GM23338 (cell line): ENCODE results near the gene GALNT15.

Experiments
- CREB1 ChIP-seq: fragments of 250-450 bp; sonication (Bioruptor Pico); IDR thresholded peaks from 2 replicates; pipeline ENCODE4 v1.5.0; 2020; ENCODE audit warnings: low read depth, mild to moderate bottlenecking, moderate library complexity
- EZH2 ChIP-seq: fragments of 200-600 bp; sonication (generic); IDR thresholded peaks from one replicate; pipeline ENCODE4 v1.8.0; 2017; ENCODE audit warnings: antibody characterized with exemption, mild to moderate bottlenecking, low read depth; ENCODE audit not compliant: unreplicated experiment
- EZH2phosphoT487 ChIP-seq: fragments of 200-600 bp; sonication (generic); IDR thresholded peaks from one replicate; pipeline ENCODE4 v1.8.1; 2018; ENCODE audit warnings: antibody characterized with exemption; ENCODE audit not compliant: unreplicated experiment
- JUNB ChIP-seq: IDR thresholded peaks from one replicate; pipeline ENCODE4 v1.6.1; 2016; ENCODE audit warnings: antibody characterized with exemption; ENCODE audit not compliant: unreplicated experiment
- NANOG ChIP-seq: IDR thresholded peaks from 2 replicates; pipeline ENCODE4 v1.6.1; 2016; ENCODE audit warnings: antibody characterized with exemption, borderline replicate concordance
- POLR2AphosphoS5 ChIP-seq: IDR thresholded peaks from 2 replicates; pipeline ENCODE4 v1.6.1; 2016; ENCODE audit warnings: antibody characterized with exemption, low read depth
- REST ChIP-seq: IDR thresholded peaks from one replicate; pipeline ENCODE4 v1.6.1; 2018; ENCODE audit warnings: antibody characterized with exemption; ENCODE audit not compliant: unreplicated experiment
- STAT1 ChIP-seq: IDR thresholded peaks from one replicate; pipeline ENCODE4 v1.6.1; 2016; ENCODE audit warnings: antibody characterized with exemption; ENCODE audit not compliant: unreplicated experiment
- ZNF114 ChIP-seq: fragments of 250-450 bp; sonication (Bioruptor Pico); IDR thresholded peaks from 2 replicates; pipeline ENCODE4 v1.5.0; 2020; ENCODE audit warnings: mild to moderate bottlenecking, moderate library complexity
- TF ChIP-seq, protein P1 (sequence below), 2 experiments: fragments of 200-600 bp in 1 of 2; sonication (generic) in 1 of 2; conservative IDR thresholded peaks; 2 replicates each; pipeline versions ENCODE4 v1.5.1 to v1.6.1; 2016 to 2017; ENCODE audit warnings: antibody characterized with exemption in 2 of 2, low read depth in 2 of 2, mild to moderate bottlenecking in 2 of 2, moderate library complexity in 1 of 2

- TF ChIP-seq, protein P1, sequence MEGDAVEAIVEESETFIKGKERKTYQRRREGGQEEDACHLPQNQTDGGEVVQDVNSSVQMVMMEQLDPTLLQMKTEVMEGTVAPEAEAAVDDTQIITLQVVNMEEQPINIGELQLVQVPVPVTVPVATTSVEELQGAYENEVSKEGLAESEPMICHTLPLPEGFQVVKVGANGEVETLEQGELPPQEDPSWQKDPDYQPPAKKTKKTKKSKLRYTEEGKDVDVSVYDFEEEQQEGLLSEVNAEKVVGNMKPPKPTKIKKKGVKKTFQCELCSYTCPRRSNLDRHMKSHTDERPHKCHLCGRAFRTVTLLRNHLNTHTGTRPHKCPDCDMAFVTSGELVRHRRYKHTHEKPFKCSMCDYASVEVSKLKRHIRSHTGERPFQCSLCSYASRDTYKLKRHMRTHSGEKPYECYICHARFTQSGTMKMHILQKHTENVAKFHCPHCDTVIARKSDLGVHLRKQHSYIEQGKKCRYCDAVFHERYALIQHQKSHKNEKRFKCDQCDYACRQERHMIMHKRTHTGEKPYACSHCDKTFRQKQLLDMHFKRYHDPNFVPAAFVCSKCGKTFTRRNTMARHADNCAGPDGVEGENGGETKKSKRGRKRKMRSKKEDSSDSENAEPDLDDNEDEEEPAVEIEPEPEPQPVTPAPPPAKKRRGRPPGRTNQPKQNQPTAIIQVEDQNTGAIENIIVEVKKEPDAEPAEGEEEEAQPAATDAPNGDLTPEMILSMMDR (conservative IDR thresholded peaks at IDR 0.05; ENCODE audit: low read depth in 2 of 2): no peak
- TF ChIP-seq EZH2 (no peak), JUNB (no peak), EZH2phosphoT487 (no peak), POLR2AphosphoS5 (no peak), REST (no peak), CREB1 (CRISPR knock-in tag) (no peak), NANOG (no peak), STAT1 (no peak), ZNF114 (CRISPR knock-in tag) (no peak)
These were observed 2.9 kb downstream of the GALNT15 start for GRCh38 chr3:16177382-16177781.
